Activated T-cell treated with anti-CD3 and anti-CD28 coated beads, Interleukin-2, amount 50 U/mL, for 72 hours (primary cell): ENCODE data around the gene CYP2S1. TPM values are rescaled to one million over a fixed set of nuclear protein-coding genes. Genes with fewer than 3 reads are reported as not detected.
A peak's percentile ranks its signal among the peaks of the same experiment; 100 is the strongest.

ENCODE experiments used
- ATAC-seq, 2 donors: fragments of 150-1000 bp; cut with Tn5 transposase; replicated peaks in 1 of 2; 2 replicates each; pipeline ENCODE4 v1.10.0; 2021; ENCODE audit warnings: moderate library complexity in 2 of 2, mild to moderate bottlenecking in 1 of 2
- DNase-seq, 2 donors: peaks; one replicate each; pipeline ENCODE4 v3.0.0; 2021 to 2022; ENCODE audit warnings: mixed read lengths in 1 of 2
- H3K27ac Mint-ChIP-seq: one replicate; pipeline ENCODE4 v1.8.0; 2022; ENCODE audit warnings: mild to moderate bottlenecking, moderate library complexity, mixed read lengths
- H3K27me3 Mint-ChIP-seq: one replicate; pipeline ENCODE4 v1.8.0; 2022; ENCODE audit warnings: low read depth, mixed read lengths
- H3K36me3 Mint-ChIP-seq, 2 donors: one replicate each; pipeline ENCODE4 v1.8.0; 2022; ENCODE audit warnings: mixed read lengths in 2 of 2, mild to moderate bottlenecking in 1 of 2; ENCODE audit not compliant: insufficient read depth in 2 of 2
- H3K4me1 Mint-ChIP-seq: one replicate; pipeline ENCODE4 v1.8.0; 2022; ENCODE audit warnings: low read depth, mixed read lengths
- H3K4me3 Mint-ChIP-seq, 2 donors: one replicate each; pipeline ENCODE4 v1.8.0; 2022; ENCODE audit warnings: mild to moderate bottlenecking in 2 of 2, mixed read lengths in 2 of 2, moderate library complexity in 2 of 2
- H3K9me3 Mint-ChIP-seq, 2 donors: one replicate each; pipeline ENCODE4 v1.8.0; 2022; ENCODE audit warnings: mixed read lengths in 2 of 2
- total RNA-seq, 2 donors: library from RNA; stranded (reverse); gene quantifications; one replicate each; pipeline ENCODE4 v1.2.3, GENCODE V29; 2022

CYP2S1 gene
- total RNA-seq, 2 donors from 2014 or later: 0.35 to 1.2 TPM

DNA sequence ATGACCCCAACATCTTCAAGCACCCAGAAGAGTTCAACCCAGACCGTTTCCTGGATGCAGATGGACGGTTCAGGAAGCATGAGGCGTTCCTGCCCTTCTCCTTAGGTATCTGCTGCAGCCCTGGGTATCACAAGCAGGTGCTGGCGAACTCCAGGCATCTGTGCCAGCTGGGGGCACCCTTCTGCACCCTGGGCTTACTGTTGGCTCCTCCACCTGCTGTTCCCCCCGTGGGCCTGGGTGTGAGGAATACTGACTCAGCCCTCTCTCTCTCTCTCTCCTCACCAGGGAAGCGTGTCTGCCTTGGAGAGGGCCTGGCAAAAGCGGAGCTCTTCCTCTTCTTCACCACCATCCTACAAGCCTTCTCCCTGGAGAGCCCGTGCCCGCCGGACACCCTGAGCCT lies 13.0 kb downstream of the CYP2S1 start:
- Mint-ChIP-seq H3K27ac (no peak overlapping the region), H3K9me3 (no peaks in the 10 kb centered on the region), H3K27me3 (no peaks in the 10 kb centered on the region), H3K4me1 (peaks cover 10% of the 10 kb centered on the region), H3K36me3 (no peaks in the 10 kb centered on the region), H3K4me3 (no peak overlapping the region)
- ATAC-seq: no peak
- no peak for DNase-seq

DNA sequence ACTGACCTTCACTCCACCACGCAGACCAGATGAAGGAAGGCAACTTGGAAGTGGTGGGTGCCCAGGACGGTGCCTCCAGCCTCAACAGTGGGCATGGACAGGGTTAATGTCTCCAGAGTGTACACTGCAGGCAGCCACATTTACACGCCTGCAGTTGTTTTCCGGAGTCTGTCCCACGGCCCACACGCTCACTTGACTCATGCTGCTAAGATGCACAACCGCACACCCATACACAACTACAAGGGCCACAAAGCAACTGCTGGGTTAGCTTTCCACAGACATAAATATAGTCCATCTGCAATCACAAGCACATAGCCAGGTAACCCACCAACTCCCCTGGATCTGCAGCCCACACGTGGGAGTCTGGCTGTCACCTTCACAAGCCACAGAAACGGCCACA lies 13.4 kb downstream of the CYP2S1 start:
- Mint-ChIP-seq H3K36me3 (no peaks in the 10 kb centered on the region), H3K9me3 (no peaks in the 10 kb centered on the region), H3K4me3 (no peak overlapping the region), H3K4me1 (peaks cover 10% of the 10 kb centered on the region), H3K27me3 (no peaks in the 10 kb centered on the region), H3K27ac (no peak overlapping the region)
- ATAC-seq: no peak
- DNase-seq: no peak

DNA sequence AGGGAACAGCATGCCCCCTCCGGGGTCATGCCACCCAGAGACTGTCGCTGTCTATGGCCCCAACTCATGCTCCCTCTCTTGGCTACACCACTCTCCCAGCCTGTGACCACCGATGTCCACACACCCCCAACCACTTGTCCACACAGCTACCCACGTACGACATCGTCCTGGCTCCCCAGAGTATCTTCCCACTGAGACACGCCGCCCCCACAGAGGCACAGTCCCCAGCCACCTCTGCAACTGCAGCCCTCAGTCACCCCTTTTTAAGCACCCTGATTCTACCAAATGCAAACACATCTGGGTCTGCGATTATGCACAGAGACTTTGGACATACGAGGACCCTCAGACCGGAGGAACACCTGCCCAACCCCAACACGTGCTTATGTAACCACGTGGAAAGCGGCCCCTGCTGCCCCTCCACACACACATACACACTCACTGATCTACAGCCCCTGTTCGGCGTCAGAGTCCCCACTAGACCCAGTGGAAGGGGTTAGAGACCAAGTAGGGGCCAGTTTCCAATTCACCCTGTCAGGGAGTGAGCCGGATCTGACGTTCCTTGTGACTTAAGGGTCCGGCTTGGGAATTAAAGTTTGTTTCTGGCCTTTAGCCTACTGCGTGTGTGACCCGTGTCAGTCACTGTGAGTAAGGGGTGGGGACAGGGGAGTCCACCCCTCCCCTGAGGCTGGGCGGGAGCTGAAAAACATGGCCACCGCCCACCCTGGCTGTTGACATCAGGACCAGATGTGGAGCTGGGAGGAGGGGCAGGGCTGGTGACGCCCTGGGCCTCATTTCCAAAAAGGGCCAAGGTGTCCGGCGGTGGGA lies 14.1 kb downstream of the CYP2S1 start:
- Mint-ChIP-seq H3K27ac (no peak overlapping the region), H3K4me3 (no peak overlapping the region), H3K27me3 (no peaks in the 10 kb centered on the region), H3K9me3 (no peaks in the 10 kb centered on the region), H3K4me1 (peaks cover 10% of the 10 kb centered on the region), H3K36me3 (no peaks in the 10 kb centered on the region)
- no peak for DNase-seq
- ATAC-seq: no peak

DNA sequence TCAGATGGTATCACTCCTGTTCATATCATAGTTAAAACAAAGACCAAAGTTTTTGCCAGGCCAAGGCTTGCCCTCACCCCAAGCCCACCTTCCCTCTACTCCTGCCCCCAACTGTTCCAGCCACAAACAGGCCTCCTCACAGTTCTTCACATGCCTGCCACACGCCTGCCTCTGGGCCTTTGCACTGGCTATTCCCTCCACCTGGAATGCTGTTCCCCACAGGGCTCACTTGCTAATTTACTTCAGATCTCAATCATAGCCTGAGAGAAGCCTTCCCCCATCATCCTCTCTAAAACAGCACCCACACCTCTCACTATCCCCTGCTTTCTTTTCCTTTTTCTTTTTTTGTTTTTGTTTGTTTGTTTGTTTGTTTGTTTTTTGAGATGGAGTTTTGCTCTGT lies 21.1 kb downstream of the CYP2S1 start:
- DNase-seq (no peak), ATAC-seq (no peak)
- H3K36me3 Mint-ChIP-seq: no peaks in the 10 kb centered on the region
- H3K27ac Mint-ChIP-seq: no peak overlapping the region
- H3K27me3 Mint-ChIP-seq: peaks cover 9% of the 10 kb centered on the region
- no peak overlapping the region for H3K4me3 Mint-ChIP-seq
- peaks cover 6% of the 10 kb centered on the region for H3K4me1 Mint-ChIP-seq
- no peaks in the 10 kb centered on the region for H3K9me3 Mint-ChIP-seq

DNA sequence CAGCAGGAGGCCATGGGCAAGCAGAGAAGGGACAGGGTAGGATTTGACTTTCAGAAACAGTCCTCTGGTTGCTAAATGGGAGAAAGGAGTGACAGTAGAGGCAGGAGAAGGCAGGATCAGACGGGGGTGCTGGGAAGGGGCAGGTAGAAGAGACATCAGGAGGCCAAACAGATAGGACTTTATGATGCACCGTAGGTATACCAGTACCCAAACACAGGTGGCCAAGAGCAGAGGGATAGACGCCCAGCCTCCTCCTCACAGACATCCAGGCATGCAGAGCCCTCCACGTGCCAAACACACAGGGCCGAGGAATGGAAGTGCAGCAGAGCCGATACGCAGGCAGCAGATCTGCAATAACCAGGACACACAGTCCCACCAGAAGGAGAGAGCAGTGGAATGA lies 24.7 kb downstream of the CYP2S1 start:
- Mint-ChIP-seq H3K4me3 (no peak overlapping the region), H3K4me1 (peaks cover 7% of the 10 kb centered on the region), H3K27ac (no peak overlapping the region), H3K36me3 (peaks cover 0 to 1% of the 10 kb centered on the region in 2 donors), H3K27me3 (peaks cover 23% of the 10 kb centered on the region), H3K9me3 (no peaks in the 10 kb centered on the region)
- ATAC-seq (no peak), DNase-seq (no peak)

DNA sequence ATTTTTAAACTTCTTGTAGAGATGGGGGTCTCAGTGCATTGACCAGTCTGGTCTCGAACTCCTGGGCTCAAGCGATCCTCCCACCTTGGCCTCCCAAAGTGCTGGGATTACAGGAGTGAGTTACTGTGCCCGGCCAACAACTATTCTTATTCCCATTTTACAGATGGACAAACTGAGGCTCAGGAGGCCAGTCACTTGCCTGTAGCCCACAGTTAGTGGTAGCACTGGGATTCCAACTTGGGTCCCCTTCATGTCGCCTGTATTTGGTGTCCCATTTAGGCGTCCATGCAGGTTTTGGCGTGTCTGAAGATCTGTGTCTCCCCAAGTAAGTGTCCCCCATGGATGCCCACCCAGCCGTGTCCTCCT lies 25.2 kb downstream of the CYP2S1 start:
- Mint-ChIP-seq H3K36me3 (peaks cover 0 to 1% of the 10 kb centered on the region in 2 donors), H3K27me3 (peaks cover 23% of the 10 kb centered on the region), H3K27ac (no peak overlapping the region), H3K4me1 (peaks cover 12% of the 10 kb centered on the region), H3K9me3 (no peaks in the 10 kb centered on the region), H3K4me3 (no peak overlapping the region)
- ATAC-seq (no peak), DNase-seq (no peak)

DNA sequence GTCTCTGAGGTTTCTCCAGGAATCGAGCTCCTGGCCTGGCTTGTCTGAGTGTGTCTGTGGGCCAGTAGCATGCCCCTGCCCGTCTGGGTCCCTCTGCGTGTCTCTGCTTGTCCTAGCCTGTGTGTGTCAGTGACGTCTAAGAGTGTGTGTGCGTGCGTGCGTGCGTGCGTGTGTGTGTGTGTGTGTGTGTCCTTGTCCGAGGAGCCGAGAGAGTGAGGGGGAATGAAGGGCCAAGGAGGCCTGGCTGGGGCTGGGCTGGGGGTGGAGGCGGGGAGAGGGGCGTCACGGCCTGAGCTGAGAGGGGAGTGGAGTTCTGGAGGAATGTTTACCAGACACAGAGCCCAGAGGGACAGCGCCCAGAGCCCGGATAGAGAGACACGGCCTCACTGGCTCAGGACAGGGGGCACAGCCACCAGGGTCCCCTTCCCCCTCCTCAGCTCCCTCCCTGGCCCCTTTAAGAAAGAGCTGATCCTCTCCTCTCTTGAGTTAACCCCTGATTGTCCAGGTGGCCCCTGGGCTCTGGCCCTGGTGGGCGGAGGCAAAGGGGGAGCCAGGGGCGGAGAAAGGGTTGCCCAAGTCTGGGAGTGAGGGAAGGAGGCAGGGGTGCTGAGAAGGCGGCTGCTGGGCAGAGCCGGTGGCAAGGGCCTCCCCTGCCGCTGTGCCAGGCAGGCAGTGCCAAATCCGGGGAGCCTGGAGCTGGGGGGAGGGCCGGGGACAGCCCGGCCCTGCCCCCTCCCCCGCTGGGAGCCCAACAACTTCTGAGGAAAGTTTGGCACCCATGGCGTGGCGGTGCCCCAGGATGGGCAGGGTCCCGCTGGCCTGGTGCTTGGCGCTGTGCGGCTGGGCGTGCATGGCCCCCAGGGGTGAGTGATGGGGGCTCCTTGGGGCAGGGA lies 25.8 kb downstream of the CYP2S1 start, which contains the start of gene AXL:
Gene AXL, plus strand, starts transcription at position 609 of the 893 bp plus-strand sequence. Its CDS starts 170 bp downstream, at position 779.
- Mint-ChIP-seq H3K27ac (no peak within 1 kb of the TSS), H3K4me3 (no peak within 1 kb of the TSS), H3K4me1 (peaks cover 17% of the 10 kb centered on the region), H3K9me3 (no peaks in the 10 kb centered on the region), H3K27me3 (peaks cover 26% of the 10 kb centered on the region), H3K36me3 (peaks cover 0 to 1% of the 10 kb centered on the region in 2 donors)
- DNase-seq (no peak), ATAC-seq (peak in 1 of 2 donors; percentile 10)

DNA sequence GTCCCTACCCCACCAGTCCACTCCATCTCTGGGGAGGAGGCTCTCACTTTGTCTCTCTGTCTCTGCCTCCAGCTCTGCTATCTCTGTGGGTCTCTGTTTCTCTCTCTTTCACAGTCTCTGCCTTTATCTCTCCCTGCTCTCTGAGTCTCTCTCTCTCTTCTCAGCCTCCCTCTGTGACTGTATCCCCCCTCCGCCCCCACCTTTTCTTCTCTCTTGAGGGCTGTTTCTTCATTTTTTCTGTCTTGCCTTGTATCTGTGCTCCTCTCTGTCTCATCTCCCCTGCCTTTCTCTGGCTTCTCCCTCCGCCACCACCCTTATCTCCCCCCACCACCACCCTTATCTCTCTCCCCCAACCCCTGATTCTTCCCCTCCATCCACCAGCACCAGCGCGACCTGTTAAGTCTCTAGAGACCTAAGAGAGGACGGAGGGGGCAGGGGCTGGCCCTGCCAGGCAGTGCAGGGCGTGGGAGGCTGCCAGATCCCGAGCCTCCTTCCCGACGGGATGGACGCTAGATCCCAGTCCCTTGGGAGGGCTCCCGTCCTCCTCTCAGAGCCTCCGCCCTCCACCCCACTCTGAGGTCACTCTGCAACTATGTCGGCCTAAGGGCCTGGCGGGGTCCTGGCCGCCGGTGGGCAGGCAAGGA lies 27.0 kb downstream of the CYP2S1 start:
- Mint-ChIP-seq H3K36me3 (peaks cover 0 to 1% of the 10 kb centered on the region in 2 donors), H3K9me3 (no peaks in the 10 kb centered on the region), H3K27me3 (peaks cover 30% of the 10 kb centered on the region), H3K4me1 (peaks cover 28% of the 10 kb centered on the region), H3K4me3 (no peak overlapping the region), H3K27ac (no peak overlapping the region)
- no peak for ATAC-seq
- DNase-seq: no peak

DNA sequence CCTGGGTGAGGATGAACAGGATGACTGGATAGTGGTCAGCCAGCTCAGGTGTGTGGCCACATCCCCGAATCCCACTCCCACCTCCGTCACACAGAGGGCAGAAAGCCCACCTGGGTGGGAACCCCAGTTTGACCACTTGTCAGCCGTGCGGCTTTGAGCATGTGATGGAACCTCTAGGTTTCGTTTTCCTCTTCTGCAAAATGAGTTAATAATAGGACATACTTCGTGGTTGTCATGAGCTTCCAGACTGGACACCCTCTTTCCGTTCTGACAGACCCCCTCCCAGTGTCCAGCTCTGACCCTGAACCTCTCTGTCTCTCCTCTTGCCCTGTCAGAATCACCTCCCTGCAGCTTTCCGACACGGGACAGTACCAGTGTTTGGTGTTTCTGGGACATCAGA lies 27.8 kb downstream of the CYP2S1 start:
- H3K36me3 Mint-ChIP-seq: peaks cover 1 to 3% of the 10 kb centered on the region in 2 donors
- peaks cover 30% of the 10 kb centered on the region for H3K27me3 Mint-ChIP-seq
- DNase-seq (no peak), ATAC-seq (no peak)
- H3K4me1 Mint-ChIP-seq: peaks cover 35% of the 10 kb centered on the region
- H3K27ac Mint-ChIP-seq: no peak overlapping the region
- H3K4me3 Mint-ChIP-seq: no peak overlapping the region
- no peaks in the 10 kb centered on the region for H3K9me3 Mint-ChIP-seq

DNA sequence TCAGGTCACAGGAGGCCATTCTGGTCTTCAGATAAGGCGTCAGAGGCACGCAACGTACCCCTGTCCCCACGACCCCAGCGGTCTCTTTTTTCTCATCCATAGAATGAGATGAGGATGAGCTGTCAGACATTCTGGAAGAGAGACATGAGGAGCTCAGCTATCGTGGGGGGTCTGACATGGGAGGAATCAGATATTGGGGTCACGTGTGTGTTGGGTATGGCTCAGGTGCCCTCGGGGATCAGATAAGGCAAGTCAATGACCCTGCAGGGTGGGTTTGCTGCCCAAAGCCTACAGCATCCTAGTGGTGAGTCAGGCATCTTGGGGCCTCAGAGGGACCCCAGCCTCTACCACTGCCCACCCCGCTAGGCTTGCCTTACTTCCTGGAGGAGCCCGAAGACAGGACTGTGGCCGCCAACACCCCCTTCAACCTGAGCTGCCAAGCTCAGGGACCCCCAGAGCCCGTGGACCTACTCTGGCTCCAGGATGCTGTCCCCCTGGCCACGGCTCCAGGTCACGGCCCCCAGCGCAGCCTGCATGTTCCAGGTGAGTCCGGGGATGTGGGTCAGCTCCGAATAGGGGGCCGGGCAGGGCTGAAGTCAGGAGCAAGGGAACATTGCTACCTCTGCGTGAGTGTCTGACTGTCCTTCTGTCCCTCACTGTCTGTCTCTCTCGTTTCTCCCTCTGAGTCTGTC lies 28.6 kb downstream of the CYP2S1 start:
- peaks cover 41% of the 10 kb centered on the region for H3K4me1 Mint-ChIP-seq
- H3K36me3 Mint-ChIP-seq: peaks cover 1 to 3% of the 10 kb centered on the region in 2 donors
- no peak overlapping the region for H3K4me3 Mint-ChIP-seq
- DNase-seq (no peak), ATAC-seq (no peak)
- no peak overlapping the region for H3K27ac Mint-ChIP-seq
- peaks cover 30% of the 10 kb centered on the region for H3K27me3 Mint-ChIP-seq
- no peaks in the 10 kb centered on the region for H3K9me3 Mint-ChIP-seq

DNA sequence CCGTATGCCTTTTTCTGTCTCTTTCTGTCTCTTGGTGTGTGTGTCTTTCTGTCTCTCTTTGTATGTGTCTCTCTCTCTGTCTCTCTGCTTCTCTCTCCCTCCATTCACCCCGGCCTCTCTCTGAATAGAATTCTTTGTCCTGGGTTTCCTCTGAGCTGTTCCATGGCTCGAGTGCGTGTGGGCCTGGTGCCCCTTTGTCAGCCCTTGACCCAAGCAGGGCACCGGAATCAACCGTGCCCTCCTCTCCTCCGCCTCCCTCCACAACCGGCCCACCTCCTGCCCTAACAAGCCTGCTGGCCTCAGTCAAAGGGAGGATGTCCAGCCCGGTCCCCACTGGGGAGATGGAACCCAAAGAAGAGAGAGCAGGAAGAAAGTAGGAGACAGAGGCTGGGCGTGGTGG lies 29.2 kb downstream of the CYP2S1 start:
- H3K36me3 Mint-ChIP-seq: peaks cover 1 to 3% of the 10 kb centered on the region in 2 donors
- peaks cover 46% of the 10 kb centered on the region for H3K4me1 Mint-ChIP-seq
- DNase-seq (no peak), ATAC-seq (no peak)
- no peaks in the 10 kb centered on the region for H3K9me3 Mint-ChIP-seq
- H3K27me3 Mint-ChIP-seq: peaks cover 30% of the 10 kb centered on the region
- no peak overlapping the region for H3K4me3 Mint-ChIP-seq
- H3K27ac Mint-ChIP-seq: no peak overlapping the region

DNA sequence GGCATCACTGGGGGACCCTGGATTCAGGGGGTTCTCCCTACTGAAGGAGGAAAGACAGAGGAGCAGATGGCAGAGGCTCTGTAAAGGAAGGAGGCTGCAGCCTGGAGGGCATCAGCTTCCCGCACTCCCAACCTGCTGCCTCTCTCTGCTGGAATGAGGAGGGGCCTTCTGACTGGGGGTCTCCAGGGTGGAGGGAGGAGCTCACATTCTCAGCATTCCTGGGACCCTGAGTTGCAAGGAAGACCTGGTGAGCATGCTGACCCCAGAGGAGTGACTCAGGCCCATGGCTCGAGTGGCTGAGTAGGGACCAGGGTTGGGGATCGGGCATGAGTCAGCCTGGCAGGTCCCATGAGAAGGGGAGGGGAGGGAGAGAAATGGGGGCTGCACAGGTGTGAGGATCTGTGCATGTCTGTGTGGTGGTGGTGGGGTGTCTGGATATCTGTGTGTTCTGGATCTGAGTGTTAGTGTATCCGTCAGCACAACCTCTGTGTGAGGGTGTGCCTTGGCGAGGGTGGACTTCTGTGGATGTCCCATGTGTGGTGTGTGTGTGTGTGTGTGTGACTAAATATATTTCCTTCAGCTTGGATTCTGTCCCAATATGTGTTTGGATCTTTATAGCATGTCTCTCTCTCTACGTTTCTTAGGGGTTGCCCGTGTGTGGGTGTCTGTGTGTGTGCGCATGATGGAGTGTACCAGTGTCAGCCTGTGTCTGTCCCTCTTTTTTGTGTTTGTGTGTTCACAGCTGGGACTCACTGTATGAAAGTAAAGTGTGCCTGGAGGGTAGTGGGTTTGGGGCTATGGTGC lies 30.6 kb downstream of the CYP2S1 start:
- no peak overlapping the region for H3K4me3 Mint-ChIP-seq
- peaks cover 43% of the 10 kb centered on the region for H3K4me1 Mint-ChIP-seq
- ATAC-seq (peak in 1 of 2 donors; percentile 10), DNase-seq (peak in 1 of 2 donors; percentile 38)
- H3K27ac Mint-ChIP-seq: no peak overlapping the region
- H3K27me3 Mint-ChIP-seq: peaks cover 25% of the 10 kb centered on the region
- peaks cover 1 to 3% of the 10 kb centered on the region in 2 donors for H3K36me3 Mint-ChIP-seq
- H3K9me3 Mint-ChIP-seq: no peaks in the 10 kb centered on the region
